ENCODE data around the gene JPH3.
"Not testable (repeated sequence)": the region's sequence is repeated elsewhere in the genome, so short reads cannot be mapped to it uniquely, and the experiment has no call there.

DNA sequence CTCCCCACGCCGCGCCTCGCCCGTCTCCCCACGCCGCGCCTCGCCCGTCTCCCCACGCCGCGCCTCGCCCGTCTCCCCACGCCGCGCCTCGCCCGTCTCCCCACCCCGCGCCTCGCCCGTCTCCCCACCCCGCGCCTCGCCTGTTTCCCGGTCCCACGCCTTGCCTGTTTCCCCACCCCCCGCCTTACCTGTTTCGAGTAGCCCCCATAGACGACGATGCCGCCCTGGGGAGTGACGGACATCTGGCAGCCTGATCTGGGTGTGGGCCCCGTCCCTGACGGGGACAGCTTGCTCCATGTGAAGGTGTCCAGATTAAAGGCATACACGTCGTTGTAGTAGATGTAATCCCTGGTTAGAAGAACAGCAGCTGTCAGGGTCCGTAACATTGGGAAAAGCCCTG, 124.3 kb downstream of the JPH3 start:
- TF ChIP-seq POLR2A, POLR2AphosphoS5 (IDR thresholded peaks at IDR 0.05): not testable (repeated sequence)
- TF ChIP-seq, protein P1, sequence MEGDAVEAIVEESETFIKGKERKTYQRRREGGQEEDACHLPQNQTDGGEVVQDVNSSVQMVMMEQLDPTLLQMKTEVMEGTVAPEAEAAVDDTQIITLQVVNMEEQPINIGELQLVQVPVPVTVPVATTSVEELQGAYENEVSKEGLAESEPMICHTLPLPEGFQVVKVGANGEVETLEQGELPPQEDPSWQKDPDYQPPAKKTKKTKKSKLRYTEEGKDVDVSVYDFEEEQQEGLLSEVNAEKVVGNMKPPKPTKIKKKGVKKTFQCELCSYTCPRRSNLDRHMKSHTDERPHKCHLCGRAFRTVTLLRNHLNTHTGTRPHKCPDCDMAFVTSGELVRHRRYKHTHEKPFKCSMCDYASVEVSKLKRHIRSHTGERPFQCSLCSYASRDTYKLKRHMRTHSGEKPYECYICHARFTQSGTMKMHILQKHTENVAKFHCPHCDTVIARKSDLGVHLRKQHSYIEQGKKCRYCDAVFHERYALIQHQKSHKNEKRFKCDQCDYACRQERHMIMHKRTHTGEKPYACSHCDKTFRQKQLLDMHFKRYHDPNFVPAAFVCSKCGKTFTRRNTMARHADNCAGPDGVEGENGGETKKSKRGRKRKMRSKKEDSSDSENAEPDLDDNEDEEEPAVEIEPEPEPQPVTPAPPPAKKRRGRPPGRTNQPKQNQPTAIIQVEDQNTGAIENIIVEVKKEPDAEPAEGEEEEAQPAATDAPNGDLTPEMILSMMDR (IDR thresholded peaks at IDR 0.05) = not testable (repeated sequence)
